A549 (cell line): ENCODE measurements around the gene COL5A1. TPM values are rescaled to one million over a fixed set of nuclear protein-coding genes. Genes with fewer than 3 reads are reported as not detected.

ENCODE experiments used
- ATAC-seq, 2 experiments: fragments of 200-7000 bp in 1 of 2; fragments of >200 bp in 1 of 2; cut with Nextera tagmentation in 1 of 2; cut with Tn5 transposase in 1 of 2; 3 replicates each; pipeline versions ENCODE4 v1.8.0 to v1.9.1; 2018 to 2020; ENCODE audit warnings: mild to moderate bottlenecking in 1 of 2, moderate library complexity in 1 of 2
- CTCF ChIA-PET: fragments of 300-600 bp; sonication (Branson Sonifier 250); formaldehyde crosslinking; extraction: SDS; loops from one replicate; lab custom pipeline; 2021; ENCODE audit warnings: antibody characterized with exemption, inconsistent platforms; lab: Yijun Ruan, JAX
- POLR2A ChIA-PET: fragments of 350-600 bp; formaldehyde crosslinking; extraction: SDS; loops from one replicate; lab custom pipeline; 2021; ENCODE audit warnings: antibody characterized with exemption, inconsistent platforms; lab: Yijun Ruan, JAX
- DNase-seq, 2 experiments: peaks; one replicate each; pipeline versions ENCODE4 v3.0.0 to v3.0.0-alpha.2; 2011 to 2016; ENCODE audit warnings: low read depth in 1 of 2, low spot score in 1 of 2
- FAIRE-seq: peaks from 2 replicates; lab custom pipeline; 2011; peaks lifted over from hg19 to GRCh38; lab: Jason Lieb, UNC
- H3K27ac ChIP-seq, 2 experiments: fragments of >200 bp; sonication (Bioruptor Twin); formaldehyde crosslinking; 3 replicates each; pipeline ENCODE4 v1.5.1; 2016 to 2017
- H3K4me1 ChIP-seq: fragments of >200 bp; sonication (Bioruptor Twin); formaldehyde crosslinking; 3 replicates; pipeline ENCODE4 v1.6.1; 2016
- H3K4me2 ChIP-seq: fragments of >200 bp; sonication (Bioruptor Twin); formaldehyde crosslinking; 3 replicates; pipeline ENCODE4 v1.6.1; 2016
- H3K4me3 ChIP-seq: fragments of >200 bp; sonication (Bioruptor Twin); formaldehyde crosslinking; 3 replicates; pipeline ENCODE4 v1.5.1; 2016
- H3K9me3 ChIP-seq: fragments of >200 bp; sonication (Bioruptor Twin); formaldehyde crosslinking; 3 replicates; pipeline ENCODE4 v1.6.1; 2016
- CBX8 ChIP-seq: fragments of 200-600 bp; sonication (generic); IDR thresholded peaks from 2 replicates; pipeline ENCODE4 v1.6.1; 2016
- CEBPB ChIP-seq, 2 experiments: fragments of >200 bp in 1 of 2; sonication (Bioruptor Twin) in 1 of 2; formaldehyde crosslinking in 1 of 2; IDR thresholded peaks; 2 replicates each; pipeline ENCODE4 v1.6.1; 2012 to 2016
- CHD4 ChIP-seq: fragments of 200-600 bp; sonication (generic); IDR thresholded peaks from 2 replicates; pipeline ENCODE4 v1.6.1; 2016; ENCODE audit warnings: antibody characterized with exemption, mild to moderate bottlenecking, borderline replicate concordance
- EHMT2 ChIP-seq: fragments of 200-600 bp; sonication (generic); IDR thresholded peaks from 2 replicates; pipeline ENCODE4 v1.6.1; 2016; ENCODE audit warnings: antibody characterized with exemption, low read depth, mild to moderate bottlenecking, moderate library complexity
- FOSL2 ChIP-seq, 2 experiments: fragments of 450-650 bp in 1 of 2; fragments of >200 bp in 1 of 2; sonication (Bioruptor Twin) in 1 of 2; formaldehyde crosslinking; IDR thresholded peaks; 2 replicates each; pipeline versions ENCODE4 v1.5.0 to v1.6.1; 2016 to 2020; ENCODE audit warnings: mild to moderate bottlenecking in 1 of 2, moderate library complexity in 1 of 2
- GATA3 ChIP-seq: IDR thresholded peaks from 2 replicates; pipeline ENCODE4 v1.6.1; 2012; ENCODE audit warnings: borderline replicate concordance
- HDAC2 ChIP-seq: fragments of 200-600 bp; sonication (generic); IDR thresholded peaks from 2 replicates; pipeline ENCODE4 v1.6.1; 2016
- HEYL ChIP-seq: fragments of 250-450 bp; sonication (Bioruptor Pico); IDR thresholded peaks from 2 replicates; pipeline ENCODE4 v1.8.0; 2021; ENCODE audit warnings: mild to moderate bottlenecking, moderate library complexity
- HOXA7 ChIP-seq: fragments of 250-450 bp; sonication (Bioruptor Pico); IDR thresholded peaks from 2 replicates; pipeline ENCODE4 v1.5.0; 2020; ENCODE audit warnings: mild to moderate bottlenecking, moderate library complexity
- JUN ChIP-seq, 2 experiments: fragments of >200 bp; sonication (Bioruptor Twin); formaldehyde crosslinking; IDR thresholded peaks; 2 replicates in 1 of 2; 3 replicates in 1 of 2; pipeline ENCODE4 v1.6.1; 2016 to 2017
- KDM1A ChIP-seq: fragments of 200-600 bp; sonication (generic); IDR thresholded peaks from 2 replicates; pipeline ENCODE4 v1.6.1; 2016; ENCODE audit warnings: low read depth, mild to moderate bottlenecking
- KDM5A ChIP-seq: fragments of 200-600 bp; sonication (generic); IDR thresholded peaks from 2 replicates; pipeline ENCODE4 v1.6.1; 2016; ENCODE audit warnings: antibody characterized with exemption, mild to moderate bottlenecking
- MAZ ChIP-seq: fragments of 150-350 bp; IDR thresholded peaks from 2 replicates; pipeline ENCODE4 v1.6.1; 2014; ENCODE audit warnings: antibody characterized with exemption, low read depth, low read length, borderline replicate concordance
- PBX3 ChIP-seq: IDR thresholded peaks from 2 replicates; pipeline ENCODE4 v1.6.1; 2012
- POLR2A ChIP-seq: IDR thresholded peaks from 2 replicates; pipeline ENCODE4 v1.6.1; 2012; ENCODE audit warnings: mild to moderate bottlenecking, low read length
- POLR2AphosphoS2 ChIP-seq: conservative IDR thresholded peaks from 2 replicates; pipeline ENCODE4 v1.6.1; 2012; ENCODE audit warnings: low read length, improper control_type of control experiment, inconsistent platforms
- RAD21 ChIP-seq, 2 experiments: fragments of >200 bp in 1 of 2; sonication (Bioruptor Twin) in 1 of 2; formaldehyde crosslinking in 1 of 2; IDR thresholded peaks in 1 of 2; conservative IDR thresholded peaks in 1 of 2; 2 replicates in 1 of 2; 3 replicates in 1 of 2; pipeline ENCODE4 v1.6.1; 2012 to 2018; ENCODE audit warnings: inconsistent platforms in 1 of 2
- RFX5 ChIP-seq: fragments of 450-650 bp; IDR thresholded peaks from 2 replicates; pipeline ENCODE4 v1.7.1; 2014; ENCODE audit warnings: antibody characterized with exemption, mild to moderate bottlenecking, moderate library complexity
- TP53 ChIP-seq: fragments of 250-450 bp; sonication (Bioruptor Pico); IDR thresholded peaks from 2 replicates; pipeline ENCODE4 v1.5.0; 2021; ENCODE audit warnings: mild to moderate bottlenecking, moderate library complexity
- ZSCAN20 ChIP-seq: fragments of 250-450 bp; sonication (Bioruptor Pico); IDR thresholded peaks from 2 replicates; pipeline ENCODE4 v1.8.0; 2022; ENCODE audit warnings: mild to moderate bottlenecking, moderate library complexity
- WGBS: methylation state at CpG from one replicate; pipeline ENCODE4 v1.1.6; 2017; ENCODE audit errors: missing lambda C conversion rate; 5-methylcytosine and 5-hydroxymethylcytosine counted together
- polyA plus RNA-seq, 4 experiments: library from polyadenylated mRNA; depleted of rRNA in 3 of 4; stranded (reverse); fragments of >200 nt; fragmentation: RNase III in 1 of 4; extraction: RNeasy Plus Mini Kit Qiagen cat#74134 plus additional on column Dnase treatment in 1 of 4; gene quantifications; 2 replicates in 3 of 4; 3 replicates in 1 of 4; pipeline ENCODE4 v1.2.3, GENCODE V29; 2011 to 2017
- TF ChIP-seq, protein P1 (sequence below): fragments of 250-450 bp; sonication (Bioruptor Pico); IDR thresholded peaks from 2 replicates; pipeline ENCODE4 v1.5.0; 2021; ENCODE audit warnings: mild to moderate bottlenecking, moderate library complexity, borderline replicate concordance
- TF ChIP-seq, protein P2 (sequence below): fragments of 450-650 bp; IDR thresholded peaks from 2 replicates; pipeline ENCODE4 v1.6.1; 2014; ENCODE audit warnings: antibody characterized with exemption

The COL5A1 gene
- polyA plus RNA-seq, 2 of the 4 experiments (the other 2 are of a cell fraction): 16.1 to 67.5 TPM

GRCh38 chr9:134837529-134837928 is 195.9 kb downstream of the COL5A1 start:
- no peak overlapping the region for H3K4me2 ChIP-seq

GRCh38 chr9:134838651-134839454 is 197.2 kb downstream of the COL5A1 start:
- ChIA-PET POLR2A (no interaction called here), CTCF (interaction anchor here (0.9 to 1.4 kb wide), 3 partner anchors 15 to 182 kb away, joined by 3 read pairs; no protein-coding TSS in a partner anchor)
- no peak for FAIRE-seq
- no peaks in the 10 kb centered on the region for H3K4me1 ChIP-seq
- ATAC-seq: no peak
- TF ChIP-seq POLR2AphosphoS2: no peak
- no peak for TF ChIP-seq CHD4
- TF ChIP-seq RFX5: no peak
- TF ChIP-seq HEYL (CRISPR knock-in tag): no peak
- TF ChIP-seq RAD21 (conservative IDR thresholded peaks at IDR 0.05 in 1 of 2, IDR thresholded peaks at IDR 0.05 in 1 of 2): no peak
- TF ChIP-seq EHMT2: no peak
- TF ChIP-seq KDM5A: no peak
- TF ChIP-seq CEBPB (IDR thresholded peaks at IDR 0.05): no peak
- TF ChIP-seq JUN (IDR thresholded peaks at IDR 0.05): no peak
- no peak overlapping the region for H3K4me3 ChIP-seq
- no peaks in the 10 kb centered on the region for H3K9me3 ChIP-seq
- H3K4me2 ChIP-seq: no peak overlapping the region
- no peak overlapping the region for H3K27ac ChIP-seq
- no peak for DNase-seq
- 84% methylated on average over 33 of the region's 34 CpGs for WGBS

More at GRCh38 chr9:134837529-134837928, 195.9 kb downstream of the COL5A1 start:
- H3K9me3 ChIP-seq: no peaks in the 10 kb centered on the region
- 83% methylated on average over 12 of the region's 12 CpGs for WGBS
- H3K27ac ChIP-seq: no peak overlapping the region
- ATAC-seq (no peak), DNase-seq (no peak), FAIRE-seq (no peak)
- CTCF ChIA-PET: interaction anchor here (0.6 kb wide), 1 partner anchor 434 kb away, joined by 3 read pairs; no protein-coding TSS in a partner anchor
- POLR2A ChIA-PET: no interaction called here
- H3K4me3 ChIP-seq: no peak overlapping the region
- TF ChIP-seq ZSCAN20: no peak
- TF ChIP-seq, protein P1, sequence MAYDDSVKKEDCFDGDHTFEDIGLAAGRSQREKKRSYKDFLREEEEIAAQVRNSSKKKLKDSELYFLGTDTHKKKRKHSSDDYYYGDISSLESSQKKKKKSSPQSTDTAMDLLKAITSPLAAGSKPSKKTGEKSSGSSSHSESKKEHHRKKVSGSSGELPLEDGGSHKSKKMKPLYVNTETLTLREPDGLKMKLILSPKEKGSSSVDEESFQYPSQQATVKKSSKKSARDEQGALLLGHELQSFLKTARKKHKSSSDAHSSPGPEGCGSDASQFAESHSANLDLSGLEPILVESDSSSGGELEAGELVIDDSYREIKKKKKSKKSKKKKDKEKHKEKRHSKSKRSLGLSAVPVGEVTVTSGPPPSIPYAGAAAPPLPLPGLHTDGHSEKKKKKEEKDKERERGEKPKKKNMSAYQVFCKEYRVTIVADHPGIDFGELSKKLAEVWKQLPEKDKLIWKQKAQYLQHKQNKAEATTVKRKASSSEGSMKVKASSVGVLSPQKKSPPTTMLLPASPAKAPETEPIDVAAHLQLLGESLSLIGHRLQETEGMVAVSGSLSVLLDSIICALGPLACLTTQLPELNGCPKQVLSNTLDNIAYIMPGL (CRISPR knock-in tag): no peak
- no peak for TF ChIP-seq HDAC2
- TF ChIP-seq POLR2AphosphoS2: no peak
- TF ChIP-seq PBX3: no peak
- no peak for TF ChIP-seq CHD4
- TF ChIP-seq GATA3: no peak
- TF ChIP-seq POLR2A: no peak
- no peak for TF ChIP-seq KDM1A
- TF ChIP-seq FOSL2 (IDR thresholded peaks at IDR 0.05): no peak
- no peak for TF ChIP-seq FOSL2 (CRISPR knock-in tag; IDR thresholded peaks at IDR 0.05)
- no peak for TF ChIP-seq TP53
- TF ChIP-seq JUN (IDR thresholded peaks at IDR 0.05): no peak
- no peak for TF ChIP-seq CBX8
- no peak for TF ChIP-seq HOXA7 (CRISPR knock-in tag)
- TF ChIP-seq RFX5: no peak
- TF ChIP-seq, protein P2, sequence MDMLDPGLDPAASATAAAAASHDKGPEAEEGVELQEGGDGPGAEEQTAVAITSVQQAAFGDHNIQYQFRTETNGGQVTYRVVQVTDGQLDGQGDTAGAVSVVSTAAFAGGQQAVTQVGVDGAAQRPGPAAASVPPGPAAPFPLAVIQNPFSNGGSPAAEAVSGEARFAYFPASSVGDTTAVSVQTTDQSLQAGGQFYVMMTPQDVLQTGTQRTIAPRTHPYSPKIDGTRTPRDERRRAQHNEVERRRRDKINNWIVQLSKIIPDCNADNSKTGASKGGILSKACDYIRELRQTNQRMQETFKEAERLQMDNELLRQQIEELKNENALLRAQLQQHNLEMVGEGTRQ: no peak
- no peak for TF ChIP-seq RAD21 (conservative IDR thresholded peaks at IDR 0.05 in 1 of 2, IDR thresholded peaks at IDR 0.05 in 1 of 2)
- no peak for TF ChIP-seq MAZ
- no peaks in the 10 kb centered on the region for H3K4me1 ChIP-seq
